Heart left ventricle (tissue), 16 donors: ENCODE measurements around the gene DCTN4. TPM values are rescaled to one million over a fixed set of nuclear protein-coding genes. Genes with fewer than 3 reads are reported as not detected.

Experiments used
- ATAC-seq, 4 donors: fragments of 200-7000 bp; cut with Tn5 transposase; one replicate each; pipeline ENCODE4 v1.9.1; 2020 to 2022; ENCODE audit warnings: moderate library complexity in 4 of 4, mild to moderate bottlenecking in 3 of 4, moderate number of reproducible peaks in 1 of 4
- DNase-seq, 5 donors: peaks; one replicate each; pipeline ENCODE4 v3.0.0-alpha.2; 2020
- H3K27ac ChIP-seq, 12 donors: fragments of 200-600 bp; sonication (generic) in 4 of 12; one replicate each; pipeline versions ENCODE4 v1.5.0 to v1.8.0; 2016 to 2022; ENCODE audit warnings: mild to moderate bottlenecking in 2 of 12
- H3K27me3 ChIP-seq, 9 donors: fragments of 200-600 bp; sonication (generic) in 2 of 9; one replicate each; pipeline versions ENCODE4 v1.5.1 to v1.8.0; 2016 to 2022; ENCODE audit warnings: mild to moderate bottlenecking in 3 of 9
- H3K36me3 ChIP-seq, 9 donors: fragments of 200-600 bp; sonication (generic) in 2 of 9; one replicate each; pipeline versions ENCODE4 v1.5.0 to v1.8.0; 2018 to 2022; ENCODE audit warnings: mild to moderate bottlenecking in 2 of 9
- H3K4me1 ChIP-seq, 12 donors: fragments of 200-600 bp; sonication (generic) in 4 of 12; one replicate each; pipeline versions ENCODE4 v1.5.0 to v1.8.0; 2016 to 2022; ENCODE audit warnings: mild to moderate bottlenecking in 3 of 12
- H3K4me3 ChIP-seq, 12 donors: fragments of 200-600 bp; sonication (generic) in 4 of 12; one replicate each; pipeline versions ENCODE4 v1.5.0 to v1.8.0; 2017 to 2022; ENCODE audit warnings: mild to moderate bottlenecking in 9 of 12, moderate library complexity in 4 of 12
- H3K9me3 ChIP-seq, 12 donors: fragments of 200-600 bp; sonication (generic) in 4 of 12; one replicate each; pipeline versions ENCODE4 v1.5.0 to v1.8.0; 2016 to 2022; ENCODE audit warnings: mild to moderate bottlenecking in 1 of 12
- POLR2A ChIP-seq, 2 donors: fragments of 450-650 bp; IDR thresholded peaks; one replicate each; pipeline ENCODE4 v1.6.1; 2017; ENCODE audit warnings: antibody characterized with exemption in 2 of 2, mild to moderate bottlenecking in 2 of 2, moderate library complexity in 2 of 2
- WGBS, 4 donors: extraction: QIAGEN DNeasy Blood & Tissue Kit in 2 of 4; methylation state at CpG; one replicate each; pipeline versions ENCODE4 v1.1.5 to v1.1.7; 2013 to 2018; 5-methylcytosine and 5-hydroxymethylcytosine counted together
- intact Hi-C, 10 donors: fragments of 100-400 bp; cut with DNase I; formaldehyde crosslinking; loops; one replicate each; pipeline versions ENCODE4 v1.11.1 to v1.14.2; 2022
- polyA plus RNA-seq, 2 donors: library from polyadenylated mRNA; stranded (reverse); fragments of 200-250 nt; gene quantifications; one replicate each; pipeline ENCODE4 v1.2.3, GENCODE V29; 2013
- total RNA-seq, 9 donors: library from RNA; depleted of rRNA in 2 of 9; stranded (reverse); fragments of >200 nt in 2 of 9; fragmentation: NEBNext Ultra II Directional in 3 of 9; extraction: Animal tissue kit (Norgen Biotek cat#: 25700) in 3 of 9; gene quantifications; one replicate each; pipeline versions ENCODE4 v1.1.0 to v1.2.4, GENCODE V29; 2016 to 2023
- TF ChIP-seq, protein P1 (sequence below), 12 donors: fragments of 200-600 bp; sonication (generic) in 4 of 12; IDR thresholded peaks; one replicate each; pipeline versions ENCODE4 v1.5.0 to v1.8.0; 2018 to 2022; ENCODE audit warnings: antibody characterized with exemption in 12 of 12, mild to moderate bottlenecking in 5 of 12
- donor health status: ischemic (EF 13 %, LVEDD 7.1; RV severe dilation, severe dysfunction).
- donor health status: healthy with polysubstance abuse.
- donor health status: DM: no; HTN: yes; CAD: no.
- donor health status: DM: no; HTN: no; CAD: no.
- donor health status: ischemic (EF 25% LVEDD 6.9; RV normal size, moderate dysfunction).
- donor health status: ischemic (EF 25% LVEDD 5.7; RV mildly dilated, moderate dysfunction).
- donor health status: healthy.
- donor health status: DM: yes; HTN: yes; CAD: no.
- donor health status: ischemic (EF 35%, LVEDD 5.7; RV mildly dilated, moderate dysfunction).
- donor health status: nonischemic (EF 11% LVEDD 7.7; RV severe dilation, severe dysfunction).
- donor health status: DM: yes; HTN: yes; CAD: no.
- donor health status: PGD.
- donor health status: ischemic (EF 29% LVEDD 5.4; RV normal size, mild dysfunction).
- donor health status: nonischemic (EF 23%, LVEDD 6.1; RV moderate dilation, normal function).

The DCTN4 gene
- total and polyA plus RNA-seq, 11 donors, result 18.9 to 70.6 (median 44.2) TPM

DNA sequence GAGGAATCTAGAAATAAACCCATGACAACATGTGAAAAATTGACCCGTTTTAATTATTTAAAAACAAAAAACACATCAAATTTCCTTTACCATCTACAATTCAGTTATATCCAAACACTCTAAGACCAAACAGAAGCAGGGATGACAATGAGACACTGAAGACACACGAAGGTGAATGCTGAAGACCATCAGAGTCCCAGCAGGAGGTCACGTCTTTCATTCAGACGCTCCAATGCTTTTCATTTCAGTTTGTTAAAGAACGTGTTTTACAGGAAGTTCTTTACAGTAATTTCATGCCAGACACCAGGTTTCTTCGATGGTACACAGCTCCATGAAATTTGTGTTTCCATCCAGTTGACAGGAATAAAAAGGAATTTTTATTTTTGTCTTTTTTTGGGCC, 68.1 kb downstream of the DCTN4 start:
- intact Hi-C loops, result loop anchor here in 1 of 10 donors (10.0 kb wide), 1 partner anchor 226 kb away; no protein-coding TSS in a partner anchor
- no peak for TF ChIP-seq POLR2A (IDR thresholded peaks at IDR 0.05)
- TF ChIP-seq, protein P1, sequence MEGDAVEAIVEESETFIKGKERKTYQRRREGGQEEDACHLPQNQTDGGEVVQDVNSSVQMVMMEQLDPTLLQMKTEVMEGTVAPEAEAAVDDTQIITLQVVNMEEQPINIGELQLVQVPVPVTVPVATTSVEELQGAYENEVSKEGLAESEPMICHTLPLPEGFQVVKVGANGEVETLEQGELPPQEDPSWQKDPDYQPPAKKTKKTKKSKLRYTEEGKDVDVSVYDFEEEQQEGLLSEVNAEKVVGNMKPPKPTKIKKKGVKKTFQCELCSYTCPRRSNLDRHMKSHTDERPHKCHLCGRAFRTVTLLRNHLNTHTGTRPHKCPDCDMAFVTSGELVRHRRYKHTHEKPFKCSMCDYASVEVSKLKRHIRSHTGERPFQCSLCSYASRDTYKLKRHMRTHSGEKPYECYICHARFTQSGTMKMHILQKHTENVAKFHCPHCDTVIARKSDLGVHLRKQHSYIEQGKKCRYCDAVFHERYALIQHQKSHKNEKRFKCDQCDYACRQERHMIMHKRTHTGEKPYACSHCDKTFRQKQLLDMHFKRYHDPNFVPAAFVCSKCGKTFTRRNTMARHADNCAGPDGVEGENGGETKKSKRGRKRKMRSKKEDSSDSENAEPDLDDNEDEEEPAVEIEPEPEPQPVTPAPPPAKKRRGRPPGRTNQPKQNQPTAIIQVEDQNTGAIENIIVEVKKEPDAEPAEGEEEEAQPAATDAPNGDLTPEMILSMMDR (IDR thresholded peaks at IDR 0.05), result no peak
- DNase-seq (no peak), ATAC-seq (no peak)
- Histone ChIP-seq H3K9me3 (no peaks in the 10 kb centered on the region), H3K36me3 (peaks cover 0 to 90% (median 79%) of the 10 kb centered on the region in 9 donors), H3K4me3 (no peak overlapping the region), H3K4me1 (no peaks in the 10 kb centered on the region), H3K27me3 (no peaks in the 10 kb centered on the region), H3K27ac (no peak overlapping the region)
- WGBS, 4 donors, result 72 to 78% (median 74%) methylated on average over 6 of the region's 6 CpGs

DNA sequence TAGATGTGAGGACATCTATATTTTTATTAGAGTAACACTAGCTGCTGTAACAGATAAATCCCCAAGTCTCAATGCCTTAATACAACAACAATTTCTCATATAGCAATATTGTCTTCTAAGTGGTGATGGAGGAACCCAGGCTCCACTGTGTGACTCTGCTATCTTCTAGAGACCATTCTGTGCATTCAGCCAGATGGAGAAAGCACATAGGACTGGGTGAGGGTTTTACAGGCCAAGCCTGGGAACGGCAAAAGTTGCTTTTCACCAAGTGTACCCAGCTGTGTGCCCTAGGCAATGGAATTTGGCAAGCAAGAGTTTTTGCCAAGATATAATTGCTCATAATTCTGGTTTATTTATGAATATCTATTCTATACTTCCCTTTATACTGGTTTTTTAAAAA, 69.7 kb downstream of the DCTN4 start:
- no peak overlapping the region for H3K4me3 ChIP-seq
- intact Hi-C loops, result no loop called here

DNA sequence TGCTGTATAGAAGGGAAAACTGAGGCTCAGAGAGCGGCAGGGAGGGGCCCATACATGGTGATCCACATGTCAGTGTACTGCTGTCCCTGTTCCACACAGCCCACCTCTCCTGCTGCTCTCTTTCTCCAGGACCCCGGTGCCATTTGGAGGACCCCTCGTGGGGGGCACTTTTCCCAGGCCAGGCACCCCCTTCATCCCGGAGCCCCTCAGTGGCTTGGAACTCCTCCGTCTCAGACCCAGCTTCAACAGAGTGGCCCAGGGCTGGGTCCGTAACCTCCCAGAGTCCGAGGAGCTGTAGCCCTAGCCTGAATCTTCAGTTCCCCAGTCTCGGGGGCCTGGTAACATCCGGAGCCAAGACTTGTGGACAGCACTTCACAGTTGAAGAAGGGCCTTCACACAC, 82.2 kb downstream of the DCTN4 start:
- peaks cover 0 to 5% (median 0%) of the 10 kb centered on the region in 9 donors for H3K27me3 ChIP-seq
- WGBS, 4 donors, result 84 to 97% (median 93%) methylated on average over 5 to 9 of the region's 9 CpGs
- peaks cover 0 to 12% (median 4%) of the 10 kb centered on the region in 9 donors for H3K36me3 ChIP-seq
- no peak overlapping the region for H3K4me3 ChIP-seq
- DNase-seq (no peak), ATAC-seq (no peak)
- no peak overlapping the region for H3K27ac ChIP-seq
- no peak for TF ChIP-seq POLR2A (IDR thresholded peaks at IDR 0.05)
- TF ChIP-seq, protein P1 (IDR thresholded peaks at IDR 0.05), result no peak
- H3K4me1 ChIP-seq, result peaks cover 6 to 39% (median 28%) of the 10 kb centered on the region in 12 donors
- no peaks in the 10 kb centered on the region for H3K9me3 ChIP-seq
- intact Hi-C loops, result no loop called here

More for the DNA sequence above, 69.7 kb downstream of the DCTN4 start:
- TF ChIP-seq, protein P1 (IDR thresholded peaks at IDR 0.05), result no peak
- no peak for TF ChIP-seq POLR2A (IDR thresholded peaks at IDR 0.05)
- DNase-seq, result no peak
- H3K27me3 ChIP-seq, result no peaks in the 10 kb centered on the region
- no peaks in the 10 kb centered on the region for H3K9me3 ChIP-seq
- H3K27ac ChIP-seq, result no peak overlapping the region
- peaks cover 0 to 77% (median 62%) of the 10 kb centered on the region in 9 donors for H3K36me3 ChIP-seq
- no peak for ATAC-seq
- no peaks in the 10 kb centered on the region for H3K4me1 ChIP-seq
- WGBS, 4 donors, result 88 to 100% (median 91%) methylated on average over 1 of the region's 1 CpG

DNA sequence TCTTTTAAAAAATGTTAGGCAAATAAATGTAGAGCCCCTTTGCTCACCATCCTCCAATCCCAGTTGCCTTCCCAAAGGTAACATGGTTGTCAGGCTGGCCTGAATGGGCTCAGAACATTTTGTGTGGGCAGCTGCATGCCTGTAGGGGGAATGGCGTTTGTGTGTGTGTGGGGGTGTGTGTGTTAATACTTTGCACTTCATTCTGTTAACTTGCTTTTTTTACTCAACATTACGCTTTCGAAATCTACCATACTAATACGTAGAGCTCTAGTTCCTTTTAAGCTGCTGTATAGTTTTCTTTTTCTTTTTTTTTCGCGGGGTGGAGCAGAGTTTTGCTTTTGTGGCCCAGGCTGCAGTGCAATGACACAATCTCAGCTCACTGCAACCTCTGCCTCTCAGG, 83.7 kb downstream of the DCTN4 start:
- peak overlapping the region in 10 of 12 donors; percentile 60 to 90 (median 78) for H3K27ac ChIP-seq
- H3K36me3 ChIP-seq, result peaks cover 0 to 10% (median 4%) of the 10 kb centered on the region in 9 donors
- peaks cover 6 to 48% (median 33%) of the 10 kb centered on the region in 12 donors for H3K4me1 ChIP-seq
- no peak overlapping the region for H3K4me3 ChIP-seq
- no peaks in the 10 kb centered on the region for H3K9me3 ChIP-seq
- no peak for DNase-seq
- WGBS, 4 donors, result 85 to 95% (median 91%) methylated on average over 6 of the region's 6 CpGs
- no peak for TF ChIP-seq POLR2A (IDR thresholded peaks at IDR 0.05)
- TF ChIP-seq, protein P1 (IDR thresholded peaks at IDR 0.05), result no peak
- intact Hi-C loops, result no loop called here
- H3K27me3 ChIP-seq, result peaks cover 0 to 10% (median 0%) of the 10 kb centered on the region in 9 donors
- ATAC-seq, result no peak
